Muscle of leg (tissue), 11 donors: Measurements from ENCODE around the gene ADARB2. TPM values are rescaled to one million over a fixed set of nuclear protein-coding genes. Genes with fewer than 3 reads are reported as not detected.

ENCODE experiments used
- DNase-seq: peaks from one replicate; pipeline ENCODE4 v3.0.0; 2013
- H3K27ac ChIP-seq: one replicate; pipeline ENCODE4 v1.5.1; 2013; ENCODE audit warnings: mild to moderate bottlenecking, low read length, control low read depth
- H3K27me3 ChIP-seq: one replicate; pipeline ENCODE4 v1.6.1; 2013; ENCODE audit warnings: low read length; ENCODE audit not compliant: control insufficient read depth, insufficient read depth
- H3K36me3 ChIP-seq: one replicate; pipeline ENCODE4 v1.6.1; 2013; ENCODE audit warnings: low read length; ENCODE audit not compliant: control insufficient read depth, insufficient read depth
- H3K4me1 ChIP-seq: one replicate; pipeline ENCODE4 v1.6.1; 2013; ENCODE audit warnings: low read length; ENCODE audit not compliant: control insufficient read depth, insufficient read depth
- H3K4me3 ChIP-seq: one replicate; pipeline ENCODE4 v1.5.1; 2013; ENCODE audit warnings: low read length, control low read depth
- H3K9me3 ChIP-seq: replicated peaks from 2 replicates; pipeline ENCODE4 v1.6.1; 2013; ENCODE audit warnings: low read depth, low read length; ENCODE audit not compliant: control insufficient read depth
- WGBS: methylation state at CpG from one replicate; pipeline ENCODE4 v1.1.5; 2013; ENCODE audit warnings: missing lambda C conversion rate; ENCODE audit not compliant: insufficient coverage; 5-methylcytosine and 5-hydroxymethylcytosine counted together
- polyA plus RNA-seq, 8 donors: library from polyadenylated mRNA; unstranded; fragments of 120-200 nt; gene quantifications; one replicate each; pipeline versions ENCODE4 v1.2.1 to v1.2.3, GENCODE V29; 2013; ENCODE audit warnings: inconsistent platforms in 1 of 8, low replicate concordance in 1 of 8; ENCODE audit not compliant: insufficient read length in 8 of 8, insufficient read depth in 1 of 8
- total RNA-seq: library from RNA; stranded (reverse); fragments of 120-200 nt; gene quantifications from one replicate; pipeline ENCODE4 v1.2.4, GENCODE V29; 2013

The ADARB2 gene
- total and polyA plus RNA-seq, 9 donors, result 0.13 to 0.38 (median 0.23) TPM

DNA sequence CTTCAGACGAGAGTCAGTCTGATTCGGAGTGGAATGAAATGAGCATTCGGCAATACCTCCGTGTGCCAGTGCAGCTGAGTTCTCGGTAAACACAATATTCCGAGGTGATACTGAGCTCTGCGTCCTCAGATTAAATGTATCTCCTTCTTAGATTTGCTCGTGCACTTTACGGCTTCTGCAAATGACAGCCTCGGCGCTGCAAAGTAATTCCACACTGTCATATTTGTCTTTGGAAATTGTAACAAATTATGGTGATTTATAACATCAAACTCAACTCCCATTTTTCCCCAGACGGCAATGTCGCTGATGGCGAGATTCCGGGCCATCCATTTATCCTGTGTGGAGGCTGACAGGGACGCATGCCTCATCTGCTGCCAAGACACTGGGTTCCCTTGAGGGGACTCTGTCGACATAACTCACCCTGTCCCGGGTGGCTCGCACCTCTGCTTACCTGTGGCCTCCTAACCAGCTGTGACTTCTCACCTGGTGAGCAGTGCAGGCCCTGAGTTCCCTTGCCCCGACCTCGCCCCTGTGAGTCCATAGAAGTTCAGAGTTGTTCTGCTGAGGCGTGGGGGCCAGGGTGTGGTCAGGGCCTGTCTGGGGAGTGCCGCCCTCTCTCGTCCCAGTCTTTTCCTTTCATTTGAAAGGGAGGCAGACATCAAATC lies 201.9 kb downstream of the ADARB2 start:
- Histone ChIP-seq H3K4me1 (no peaks in the 10 kb centered on the region), H3K27me3 (no peaks in the 10 kb centered on the region), H3K4me3 (no peak overlapping the region), H3K9me3 (no peaks in the 10 kb centered on the region), H3K27ac (no peak overlapping the region), H3K36me3 (no peaks in the 10 kb centered on the region)
- 63% methylated on average over 14 of the region's 24 CpGs for WGBS
- no peak for DNase-seq

DNA sequence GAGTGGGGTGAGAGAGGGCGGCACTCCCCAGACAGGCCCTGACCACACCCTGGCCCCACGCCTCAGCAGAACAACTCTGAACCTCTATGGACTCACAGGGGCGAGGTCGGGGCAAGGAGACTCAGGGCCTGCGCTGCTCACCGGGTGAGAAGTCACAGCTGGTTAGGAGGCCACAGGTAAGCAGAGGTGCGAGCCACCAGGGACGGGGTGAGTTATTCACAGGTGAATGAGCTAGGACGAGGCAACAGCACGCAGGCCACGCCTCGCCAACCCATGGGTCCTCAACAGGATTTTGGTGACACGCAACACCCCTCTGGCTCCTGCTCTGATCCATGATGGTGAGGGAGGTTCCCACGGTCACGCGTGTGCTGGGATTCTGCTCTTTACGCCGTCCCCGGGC lies 202.5 kb downstream of the ADARB2 start:
- H3K4me3 ChIP-seq, result no peak overlapping the region
- no peaks in the 10 kb centered on the region for H3K9me3 ChIP-seq
- no peaks in the 10 kb centered on the region for H3K27me3 ChIP-seq
- DNase-seq, result no peak
- WGBS, result 78% methylated on average over 9 of the region's 19 CpGs
- no peak overlapping the region for H3K27ac ChIP-seq
- H3K4me1 ChIP-seq, result no peaks in the 10 kb centered on the region
- H3K36me3 ChIP-seq, result no peaks in the 10 kb centered on the region

DNA sequence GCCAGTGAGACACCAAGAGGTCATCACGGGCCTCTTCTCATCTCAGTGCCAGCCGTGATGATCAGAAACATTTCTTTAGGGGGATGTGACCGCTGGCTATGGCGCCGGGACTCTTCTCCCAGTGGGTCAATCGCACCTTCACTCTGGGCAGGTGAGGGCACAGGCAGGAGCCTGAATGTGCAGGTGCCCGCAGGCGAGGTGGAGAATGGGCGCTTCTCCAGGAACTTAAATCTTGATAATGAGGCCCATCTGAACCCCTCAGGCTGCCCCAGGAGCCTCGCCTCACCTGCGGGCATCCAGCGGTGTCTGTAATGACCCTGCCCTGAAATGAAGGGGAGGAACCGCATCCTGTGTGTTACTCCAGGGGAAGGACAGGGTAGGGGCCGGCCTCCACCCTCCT lies 204.7 kb downstream of the ADARB2 start:
- Histone ChIP-seq H3K27ac (no peak overlapping the region), H3K27me3 (no peaks in the 10 kb centered on the region), H3K4me1 (no peaks in the 10 kb centered on the region), H3K4me3 (no peak overlapping the region), H3K9me3 (no peaks in the 10 kb centered on the region), H3K36me3 (no peaks in the 10 kb centered on the region)
- WGBS, result 89% methylated on average over 10 of the region's 14 CpGs
- DNase-seq, result no peak

DNA sequence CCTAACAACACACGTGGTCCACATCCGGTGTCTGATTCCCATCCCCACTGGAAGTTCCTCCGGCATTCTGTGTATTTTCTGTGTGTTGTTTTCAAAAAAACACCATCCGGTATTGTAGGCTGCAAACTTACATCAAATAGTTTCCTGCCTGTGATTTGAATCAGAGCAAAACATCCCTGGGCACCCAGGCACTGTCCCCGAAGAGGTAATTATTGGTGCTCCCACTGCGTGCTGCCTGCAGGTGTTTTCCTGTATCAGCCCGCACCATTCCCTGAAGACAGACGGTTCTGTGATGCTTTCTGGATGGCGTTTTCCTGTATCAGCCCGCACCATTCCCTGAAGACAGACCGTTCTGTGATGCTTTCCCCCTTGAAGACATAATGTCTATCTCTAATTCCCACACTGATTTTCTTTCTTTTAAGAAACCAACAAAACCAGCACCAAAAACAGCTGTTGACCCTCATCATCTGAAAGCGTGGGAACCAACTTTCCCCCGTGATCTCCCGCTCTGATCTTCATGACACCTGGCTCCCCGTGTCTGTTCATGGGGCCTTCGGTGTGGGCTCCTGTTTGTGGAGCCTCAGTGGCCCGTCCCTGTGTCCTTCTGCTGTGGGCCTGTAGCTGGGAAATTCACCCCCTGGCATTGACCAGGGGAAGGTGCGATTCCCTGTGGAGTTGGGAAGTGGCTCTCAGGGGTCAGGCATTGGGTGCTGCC lies 205.3 kb downstream of the ADARB2 start:
- Histone ChIP-seq H3K4me1 (no peaks in the 10 kb centered on the region), H3K9me3 (no peaks in the 10 kb centered on the region), H3K4me3 (no peak overlapping the region), H3K27ac (no peak overlapping the region), H3K36me3 (no peaks in the 10 kb centered on the region), H3K27me3 (no peaks in the 10 kb centered on the region)
- DNase-seq, result peak; percentile 63
- WGBS, result 41% methylated on average over 14 of the region's 18 CpGs

DNA sequence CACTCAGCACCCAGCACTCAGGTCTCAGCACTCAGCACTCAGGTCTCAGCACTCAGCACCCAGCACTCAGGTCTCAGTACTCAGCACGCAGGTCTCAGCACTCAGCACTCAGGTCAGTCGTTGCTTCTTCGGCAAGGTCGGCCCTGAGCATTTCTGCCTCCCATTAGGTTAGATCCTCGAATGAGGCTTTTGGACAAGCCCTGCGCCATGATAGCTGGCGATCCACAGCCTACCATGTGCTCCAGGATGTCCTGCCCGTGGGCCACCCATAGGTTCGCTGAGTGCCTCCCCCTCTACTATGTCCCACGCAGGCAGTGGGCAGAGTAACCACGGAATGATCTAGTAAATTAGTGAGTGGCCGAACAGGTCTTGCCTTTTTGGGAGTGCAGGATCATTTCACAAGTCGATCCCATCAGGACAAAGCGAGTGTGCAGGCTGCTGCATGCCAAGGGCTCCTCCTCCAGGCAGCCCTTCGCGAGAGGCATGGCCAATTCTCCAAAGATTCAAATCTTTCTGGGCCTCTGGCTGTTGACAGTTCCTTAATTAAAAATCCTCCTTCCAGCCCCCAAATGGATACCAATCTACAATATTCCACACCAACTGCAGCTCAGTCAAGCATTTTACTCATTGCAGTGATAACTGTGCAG lies 206.3 kb downstream of the ADARB2 start:
- Histone ChIP-seq H3K9me3 (no peaks in the 10 kb centered on the region), H3K4me1 (no peaks in the 10 kb centered on the region), H3K36me3 (no peaks in the 10 kb centered on the region), H3K4me3 (no peak overlapping the region), H3K27me3 (no peaks in the 10 kb centered on the region), H3K27ac (no peak overlapping the region)
- WGBS, result 87% methylated on average over 12 of the region's 16 CpGs
- DNase-seq, result no peak

DNA sequence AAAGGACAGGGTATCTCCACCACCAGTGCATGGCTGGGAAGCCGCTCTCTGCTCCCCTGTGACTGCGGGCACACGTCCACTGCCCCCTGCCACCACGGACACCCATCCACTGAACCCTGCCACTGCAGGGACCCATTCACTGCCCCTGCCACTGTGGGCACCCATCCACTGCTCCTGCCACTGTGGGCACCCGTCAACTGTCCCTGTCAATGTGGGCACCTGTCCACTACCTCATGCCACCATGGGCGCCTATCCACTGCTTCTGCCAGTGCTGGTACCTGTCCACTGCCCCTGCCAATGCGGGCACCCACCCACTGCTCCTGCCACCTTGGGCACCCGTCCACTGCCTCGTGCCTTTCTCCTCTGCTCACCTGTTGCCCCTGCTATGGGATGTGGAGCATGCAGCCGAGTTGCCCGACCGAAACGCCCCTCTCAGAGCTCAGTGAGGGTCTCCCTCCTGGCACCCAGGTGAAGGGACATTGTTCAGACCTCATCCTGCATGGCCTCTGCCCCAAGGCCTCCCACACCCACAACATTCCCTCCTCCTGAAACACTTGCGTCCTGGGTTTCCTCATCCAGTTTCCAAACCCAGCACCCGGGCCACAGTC lies 207.4 kb downstream of the ADARB2 start:
- Histone ChIP-seq H3K4me3 (no peak overlapping the region), H3K27ac (no peak overlapping the region), H3K27me3 (no peaks in the 10 kb centered on the region), H3K4me1 (no peaks in the 10 kb centered on the region), H3K9me3 (no peaks in the 10 kb centered on the region), H3K36me3 (no peaks in the 10 kb centered on the region)
- DNase-seq, result no peak
- WGBS, result 93% methylated on average over 15 of the region's 15 CpGs

DNA sequence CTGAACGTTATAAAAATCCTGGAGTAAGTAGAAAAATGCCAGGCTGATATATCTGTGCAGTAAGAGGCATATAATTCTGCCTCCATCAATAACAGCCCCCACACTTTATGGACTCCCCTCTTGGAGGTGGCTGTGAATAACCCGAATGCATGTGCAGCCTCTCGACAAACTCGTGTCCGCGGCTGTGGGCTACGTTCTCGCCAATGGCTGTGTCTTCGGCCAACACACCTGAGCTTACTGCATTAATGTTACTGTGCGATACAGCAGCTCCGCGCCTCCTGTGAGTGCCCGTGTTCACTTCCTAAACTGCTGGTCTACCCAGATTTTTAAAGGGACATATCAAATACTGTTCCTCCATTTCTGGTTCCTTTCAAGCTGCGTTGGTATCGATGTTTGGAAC lies 209.4 kb downstream of the ADARB2 start:
- no peaks in the 10 kb centered on the region for H3K36me3 ChIP-seq
- H3K27ac ChIP-seq, result no peak overlapping the region
- no peak overlapping the region for H3K4me3 ChIP-seq
- no peaks in the 10 kb centered on the region for H3K4me1 ChIP-seq
- H3K9me3 ChIP-seq, result no peaks in the 10 kb centered on the region
- 85% methylated on average over 12 of the region's 15 CpGs for WGBS
- DNase-seq, result no peak
- peaks cover 2% of the 10 kb centered on the region for H3K27me3 ChIP-seq

DNA sequence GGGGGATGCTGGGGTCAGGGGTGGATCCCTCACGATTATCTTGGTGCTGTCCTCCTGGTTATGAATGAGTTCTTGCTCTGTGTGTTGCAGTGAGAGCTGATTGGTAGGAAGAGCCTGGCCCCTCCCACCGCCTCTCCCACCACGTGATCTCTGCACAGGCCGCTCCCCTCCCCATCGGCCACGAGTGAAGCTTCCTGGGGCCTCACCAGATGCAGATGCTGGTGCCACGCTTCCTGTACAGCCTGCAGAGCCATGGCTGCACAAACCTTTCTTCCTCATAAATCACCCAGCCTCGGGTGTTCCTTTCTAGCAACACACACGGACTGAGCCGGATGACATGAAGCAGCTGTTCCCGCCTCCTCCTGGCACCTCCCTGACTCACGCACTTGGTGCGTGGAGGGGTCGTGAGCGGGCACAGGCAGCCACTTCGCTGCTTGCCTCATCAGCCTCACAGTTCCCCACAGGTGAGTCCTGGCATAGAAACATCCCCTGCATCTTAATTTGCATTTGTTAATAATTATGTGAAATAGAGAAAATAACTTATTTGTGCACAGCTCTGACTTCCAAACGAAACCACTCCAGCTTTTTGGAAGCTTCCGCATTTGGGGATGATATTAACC lies 210.8 kb downstream of the ADARB2 start:
- no peak for DNase-seq
- Histone ChIP-seq H3K27ac (no peak overlapping the region), H3K4me1 (no peaks in the 10 kb centered on the region), H3K27me3 (peaks cover 2% of the 10 kb centered on the region), H3K4me3 (no peak overlapping the region), H3K9me3 (no peaks in the 10 kb centered on the region), H3K36me3 (no peaks in the 10 kb centered on the region)
- 33% methylated on average over 8 of the region's 18 CpGs for WGBS

DNA sequence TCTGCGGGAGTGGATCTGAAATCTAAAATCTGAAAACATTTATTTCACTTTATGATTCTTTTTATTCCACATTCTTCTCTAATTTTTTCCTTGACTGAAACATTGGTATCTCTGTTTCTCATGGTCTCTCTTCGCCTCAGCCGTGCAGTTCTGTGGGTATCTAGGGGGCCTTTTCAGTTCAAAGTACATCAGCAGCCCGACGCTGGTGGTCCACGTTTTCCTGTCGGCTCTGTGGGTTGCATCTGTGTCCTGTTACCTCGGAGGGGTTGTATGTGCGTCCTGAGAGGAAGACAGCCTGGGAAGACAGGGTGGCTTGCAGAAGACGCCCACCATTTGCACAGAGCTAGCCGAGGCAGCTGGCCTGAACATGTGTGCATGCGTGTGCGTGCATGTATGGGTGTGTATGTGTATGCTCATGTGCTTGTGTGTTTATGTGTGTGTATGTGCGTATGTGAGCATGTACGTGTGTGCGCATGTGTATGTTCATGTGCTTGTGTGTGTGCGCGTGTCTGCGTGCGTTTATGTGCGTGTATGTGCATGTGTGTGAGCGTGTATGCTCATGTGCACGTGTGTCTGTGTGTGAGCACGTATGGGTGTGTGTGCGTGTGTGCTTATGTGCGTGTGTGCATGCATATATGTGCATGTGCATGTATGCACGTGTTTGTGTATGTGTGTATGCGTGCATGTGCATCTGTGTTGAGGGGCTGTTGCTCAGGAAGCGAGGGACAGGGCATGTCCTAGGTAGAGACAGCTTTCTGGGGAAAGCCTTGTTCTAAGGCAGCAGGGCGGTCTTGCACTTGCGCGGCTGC lies 211.8 kb downstream of the ADARB2 start:
- DNase-seq, result no peak

More for the DNA sequence above, 211.8 kb downstream of the ADARB2 start:
- 81% methylated on average over 29 of the region's 32 CpGs for WGBS
- no peak overlapping the region for H3K4me3 ChIP-seq
- H3K36me3 ChIP-seq, result no peaks in the 10 kb centered on the region
- no peaks in the 10 kb centered on the region for H3K4me1 ChIP-seq
- peaks cover 4% of the 10 kb centered on the region for H3K27me3 ChIP-seq
- no peak overlapping the region for H3K27ac ChIP-seq
- H3K9me3 ChIP-seq, result no peaks in the 10 kb centered on the region
